D721Med (cell line): ENCODE data around the gene MYD88.

Experiments used
- DNase-seq: peaks from one replicate; pipeline ENCODE4 v3.0.0; 2011; ENCODE audit warnings: low spot score; ENCODE audit not compliant: insufficient read length
- FAIRE-seq: peaks from 2 replicates; lab custom pipeline; 2011; peaks lifted over from hg19 to GRCh38; lab: Jason Lieb, UNC
- TF ChIP-seq, protein P1 (sequence below): IDR thresholded peaks from 2 replicates; pipeline ENCODE4 v1.5.1; 2012; ENCODE audit warnings: mild to moderate bottlenecking, control low read depth; ENCODE audit not compliant: insufficient read depth; ENCODE audit errors: missing control alignments

Gene MYD88

DNA sequence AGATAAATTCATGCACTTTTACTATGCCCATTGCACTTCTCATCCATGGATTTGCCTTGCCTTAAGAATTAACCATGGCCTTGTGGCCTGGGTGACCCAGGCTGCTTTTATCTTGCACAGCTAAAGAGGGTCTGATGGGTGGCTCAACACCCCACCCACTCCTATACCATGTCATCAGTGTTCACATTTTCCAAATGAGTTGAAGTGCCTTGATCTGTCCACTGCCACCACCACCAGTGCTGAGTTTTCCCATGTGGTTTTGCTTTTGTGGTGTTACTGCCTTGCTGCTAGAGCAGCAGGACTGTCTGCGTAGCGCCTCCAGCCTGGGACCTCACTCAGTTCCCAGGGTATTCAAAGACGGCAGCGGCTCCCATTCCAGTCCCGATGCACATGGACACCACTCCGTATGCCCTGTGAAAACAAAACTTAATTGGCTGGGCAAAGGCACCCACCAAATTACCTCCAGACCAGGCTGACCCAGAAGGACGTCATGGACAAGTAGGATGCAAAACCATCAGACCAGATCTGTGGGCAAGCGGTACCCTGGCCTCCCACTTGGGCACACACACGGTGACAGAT is 15.7 kb upstream of the MYD88 start:
- TF ChIP-seq, protein P1, sequence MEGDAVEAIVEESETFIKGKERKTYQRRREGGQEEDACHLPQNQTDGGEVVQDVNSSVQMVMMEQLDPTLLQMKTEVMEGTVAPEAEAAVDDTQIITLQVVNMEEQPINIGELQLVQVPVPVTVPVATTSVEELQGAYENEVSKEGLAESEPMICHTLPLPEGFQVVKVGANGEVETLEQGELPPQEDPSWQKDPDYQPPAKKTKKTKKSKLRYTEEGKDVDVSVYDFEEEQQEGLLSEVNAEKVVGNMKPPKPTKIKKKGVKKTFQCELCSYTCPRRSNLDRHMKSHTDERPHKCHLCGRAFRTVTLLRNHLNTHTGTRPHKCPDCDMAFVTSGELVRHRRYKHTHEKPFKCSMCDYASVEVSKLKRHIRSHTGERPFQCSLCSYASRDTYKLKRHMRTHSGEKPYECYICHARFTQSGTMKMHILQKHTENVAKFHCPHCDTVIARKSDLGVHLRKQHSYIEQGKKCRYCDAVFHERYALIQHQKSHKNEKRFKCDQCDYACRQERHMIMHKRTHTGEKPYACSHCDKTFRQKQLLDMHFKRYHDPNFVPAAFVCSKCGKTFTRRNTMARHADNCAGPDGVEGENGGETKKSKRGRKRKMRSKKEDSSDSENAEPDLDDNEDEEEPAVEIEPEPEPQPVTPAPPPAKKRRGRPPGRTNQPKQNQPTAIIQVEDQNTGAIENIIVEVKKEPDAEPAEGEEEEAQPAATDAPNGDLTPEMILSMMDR: no peak
- no peak for FAIRE-seq
- no peak for DNase-seq

DNA sequence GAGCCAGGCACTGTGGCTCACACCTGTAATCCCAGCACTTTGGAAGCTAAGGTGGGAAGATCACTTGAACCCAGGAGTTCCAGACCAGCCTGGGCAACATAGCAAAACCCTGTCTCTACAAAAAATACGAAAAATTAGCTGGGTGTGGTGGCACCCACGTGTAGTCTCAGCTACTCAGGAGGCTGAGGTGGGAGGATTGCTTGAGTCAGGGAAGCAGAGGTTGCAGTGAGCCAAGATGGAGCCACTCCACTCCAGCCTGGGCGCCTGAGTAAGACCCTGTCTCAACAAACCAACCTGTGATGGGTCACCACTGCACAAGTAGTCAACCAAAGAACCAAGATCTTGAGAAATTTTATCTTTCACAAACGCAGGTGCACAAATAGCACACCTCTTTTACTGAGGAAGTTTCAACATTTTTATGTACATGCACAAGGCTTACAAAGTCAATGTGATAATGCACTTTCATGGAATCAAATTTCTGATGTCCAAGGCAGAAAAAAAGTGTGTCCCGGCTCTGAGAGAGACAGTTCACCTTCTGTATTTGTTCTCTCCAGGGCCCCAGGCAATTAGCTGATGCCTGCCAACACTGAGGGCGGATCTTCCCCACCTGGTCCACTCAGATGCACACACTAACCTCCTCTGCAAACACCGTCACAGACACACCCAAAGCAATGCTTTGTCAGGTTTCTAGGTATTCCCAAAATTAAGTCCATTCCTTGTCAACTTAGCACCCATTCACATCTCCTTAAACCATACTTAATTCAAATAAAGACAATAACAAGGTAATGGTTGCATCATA is 13.9 kb upstream of the MYD88 start:
- TF ChIP-seq, protein P1: no peak
- FAIRE-seq: no peak
- no peak for DNase-seq

DNA sequence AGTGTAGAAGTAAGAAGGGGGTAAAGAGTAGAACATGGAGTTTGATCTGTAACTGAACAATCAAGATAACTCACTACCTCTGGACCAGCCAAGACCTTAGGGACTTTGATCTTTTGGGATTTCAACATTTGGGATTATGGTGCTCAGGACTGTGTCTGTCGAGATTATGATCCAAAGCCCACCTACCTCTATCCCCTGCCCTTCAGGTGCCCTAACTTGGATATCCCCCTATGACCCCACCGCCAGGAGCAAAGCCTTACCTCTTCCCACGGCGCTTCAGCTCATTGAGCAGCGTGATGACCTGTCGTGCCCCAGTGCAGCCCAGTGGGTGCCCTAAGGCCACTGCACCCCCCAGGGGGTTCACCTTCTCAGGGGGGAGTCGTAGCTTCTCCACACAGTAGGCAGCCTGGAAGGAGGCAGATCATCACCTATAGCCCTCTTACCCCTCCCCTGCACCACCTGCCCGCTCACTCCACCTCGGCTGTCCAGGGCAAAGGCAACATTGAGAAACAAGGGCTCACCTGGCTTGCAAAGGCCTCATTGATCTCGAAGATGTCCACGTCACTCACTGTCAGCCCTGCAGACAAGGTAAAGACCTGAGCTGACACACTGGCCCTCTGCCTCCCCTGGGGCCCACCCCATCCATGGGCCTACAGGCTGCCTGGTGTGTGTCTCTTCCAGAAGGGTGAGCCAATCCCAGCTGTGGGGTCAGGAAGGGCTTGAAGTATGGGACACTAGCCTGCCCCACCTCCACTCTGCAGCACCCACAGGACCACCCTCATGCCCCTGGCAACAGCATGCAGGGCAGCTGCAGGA is 12.9 kb upstream of the MYD88 start:
- DNase-seq: no peak
- FAIRE-seq: no peak
- TF ChIP-seq, protein P1: no peak

DNA sequence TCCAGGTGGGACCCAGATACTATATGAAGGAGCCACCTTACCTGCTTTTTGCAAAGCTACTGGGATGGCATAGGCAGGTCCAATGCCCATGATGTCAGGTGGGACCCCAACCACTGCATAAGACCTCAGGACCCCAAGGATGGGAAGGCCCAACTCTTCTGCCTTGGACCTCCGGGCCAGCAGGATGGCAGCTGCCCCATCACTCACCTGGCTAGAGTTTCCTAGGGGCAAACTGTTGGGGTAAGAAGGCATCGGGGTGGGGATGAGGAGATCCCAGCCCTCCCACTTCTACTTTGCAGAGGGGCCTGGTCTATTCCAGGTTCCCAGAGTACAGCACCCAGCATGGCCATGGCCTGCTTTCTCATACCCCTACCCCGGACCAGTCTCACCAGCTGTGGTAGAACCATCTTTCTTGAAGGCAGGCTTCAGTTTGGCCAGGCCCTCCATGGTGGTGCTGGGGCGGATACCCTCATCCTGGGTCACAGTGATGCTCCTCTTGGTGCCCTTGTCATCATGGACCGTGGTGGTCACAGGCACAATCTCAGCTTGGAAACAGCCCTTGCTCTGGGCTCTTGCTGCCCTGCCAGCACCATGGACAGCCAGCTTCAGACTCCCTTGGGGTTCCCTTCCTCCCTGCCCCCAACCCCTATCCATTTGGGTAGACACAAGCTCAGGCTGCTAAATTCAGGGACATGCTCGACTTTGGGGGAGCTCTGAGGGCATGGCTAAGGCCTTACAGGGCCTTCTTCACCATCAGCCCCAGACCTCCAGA is 12.2 kb upstream of the MYD88 start:
- no peak for FAIRE-seq
- TF ChIP-seq, protein P1: no peak
- DNase-seq: no peak

DNA sequence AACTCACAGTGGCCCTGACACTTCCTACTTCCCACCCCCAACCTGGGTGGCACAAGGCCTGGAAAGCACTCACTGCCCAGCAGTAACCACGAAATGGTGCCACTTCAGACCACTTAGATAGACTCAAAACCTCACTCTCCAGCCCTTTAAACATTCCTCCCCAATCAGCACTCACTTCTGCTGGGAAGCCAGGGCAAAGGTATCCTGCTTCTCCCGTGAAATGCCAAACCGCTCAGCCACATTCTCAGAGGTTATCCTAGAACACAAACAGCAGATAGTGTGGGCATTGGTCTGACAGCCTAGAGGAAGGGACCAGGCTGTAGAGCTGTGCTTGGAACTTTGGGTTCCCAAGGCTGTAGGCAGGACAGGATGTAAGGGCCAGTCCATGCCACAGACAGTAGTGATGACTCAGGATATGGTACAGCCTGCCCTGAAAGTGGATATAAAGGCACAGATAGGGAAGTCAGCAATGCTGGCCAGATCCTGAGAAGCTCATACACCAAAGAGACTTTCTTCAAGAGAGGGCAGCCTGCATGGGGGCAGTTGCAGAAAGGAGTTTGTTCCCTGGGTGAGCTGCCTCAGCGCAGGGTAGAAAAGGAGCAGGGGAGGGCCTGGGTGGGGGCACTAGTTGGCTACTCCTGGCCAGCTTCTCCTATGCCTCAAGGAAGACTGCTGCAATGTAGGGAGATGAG is 10.7 kb upstream of the MYD88 start:
- FAIRE-seq (no peak), DNase-seq (no peak)
- TF ChIP-seq, protein P1: no peak

DNA sequence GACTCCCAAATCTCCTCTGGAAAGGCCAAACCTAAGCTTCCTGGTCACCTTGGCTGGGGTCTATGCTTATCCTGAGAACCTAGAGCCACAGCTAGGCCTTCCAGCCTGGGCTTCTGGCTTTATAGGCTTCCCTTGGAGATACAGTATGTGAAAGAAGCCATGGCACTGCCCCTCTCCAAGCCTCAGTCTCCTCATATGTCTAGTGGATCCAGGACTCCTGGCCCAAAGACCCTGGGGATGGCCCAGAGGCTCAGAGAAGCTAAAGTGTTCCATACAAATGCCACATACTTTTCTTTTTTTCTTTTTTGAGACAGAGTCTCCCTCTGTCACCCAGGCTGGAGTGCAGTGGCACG is 10.2 kb upstream of the MYD88 start:
- DNase-seq: no peak
- no peak for FAIRE-seq
- TF ChIP-seq, protein P1: no peak
